ENCODE data around the gene PRR15. TPM values are rescaled to one million over a fixed set of nuclear protein-coding genes. Genes with fewer than 3 reads are reported as not detected.

PRR15 gene
- total and polyA plus RNA-seq, 2 of the 13 experiments (the other 11 are each of a cell fraction or from before 2014, with no cell fraction given) = 2.3 to 7.8 TPM

DNA sequence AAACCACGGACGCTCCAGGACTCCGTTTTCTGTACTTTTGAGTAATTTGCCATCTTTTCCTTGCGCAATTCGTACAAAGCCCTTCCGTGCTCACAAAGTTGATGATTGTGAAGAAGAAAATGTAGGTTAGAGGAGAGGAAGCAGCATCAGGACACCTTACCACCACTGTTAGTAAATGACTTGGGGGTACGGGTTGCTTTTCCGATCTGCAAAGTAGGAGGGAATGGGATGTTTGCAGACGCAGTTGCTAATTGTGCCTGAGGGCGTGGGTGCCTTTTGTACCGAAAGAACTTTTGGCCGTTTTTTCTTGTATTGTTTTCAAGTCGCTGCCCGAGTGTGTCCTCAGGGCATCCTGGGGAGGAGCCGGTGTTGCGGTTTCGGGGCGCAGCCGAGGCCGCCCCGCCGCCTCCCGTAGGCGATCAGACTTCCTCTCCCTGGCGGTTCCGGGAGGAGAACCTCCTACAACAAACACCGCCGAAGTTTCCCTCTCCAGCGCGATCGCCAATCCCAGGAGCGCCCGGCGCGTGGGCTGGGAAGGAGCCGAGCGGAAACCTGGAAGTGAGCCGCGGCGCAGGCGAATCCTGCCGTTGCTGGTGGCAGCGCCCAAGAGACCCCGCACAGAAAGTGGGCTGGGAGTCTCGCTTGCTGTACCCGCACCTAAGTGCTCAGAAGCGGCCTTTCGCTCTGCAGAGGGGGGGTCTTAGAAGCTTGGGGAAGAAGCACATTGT, 1.0 kb downstream of the PRR15 start (continued):
- TF ChIP-seq STAT5B (CRISPR knock-in tag; IDR thresholded peaks at IDR 0.05) (no peak), JUN (CRISPR knock-in tag; IDR thresholded peaks at IDR 0.05) (no peak), SMC3 (IDR thresholded peaks at IDR 0.05; ENCODE audit: low read length) (no peak), NFIC (IDR thresholded peaks at IDR 0.05; ENCODE audit: low read length) (no peak), MTA3 (CRISPR knock-in tag; IDR thresholded peaks at IDR 0.05) (no peak), GATAD2A (CRISPR knock-in tag; IDR thresholded peaks at IDR 0.05) (no peak), ZNF205 (CRISPR knock-in tag; IDR thresholded peaks at IDR 0.05) (no peak), RNF2 (conservative IDR thresholded peaks at IDR 0.05; ENCODE audit: low read depth) (no peak), SMAD1 (CRISPR knock-in tag; IDR thresholded peaks at IDR 0.05; ENCODE audit: borderline replicate concordance, low read depth) (no peak), RFX1 (IDR thresholded peaks at IDR 0.05) (no peak), ZSCAN22 (CRISPR knock-in tag; IDR thresholded peaks at IDR 0.05) (no peak), ZMYM2 (CRISPR knock-in tag; IDR thresholded peaks at IDR 0.05) (no peak), ZNF775 (CRISPR knock-in tag; IDR thresholded peaks at IDR 0.05; ENCODE audit: borderline replicate concordance) (no peak), ZFAT (CRISPR knock-in tag; conservative IDR thresholded peaks at IDR 0.05) (no peak), SSRP1 (CRISPR knock-in tag; IDR thresholded peaks at IDR 0.05) (no peak), CCDC6 (CRISPR knock-in tag; IDR thresholded peaks at IDR 0.05) (no peak), NFE2 (CRISPR knock-in tag; IDR thresholded peaks at IDR 0.05) (no peak), TCF7L2 (IDR thresholded peaks at IDR 0.05; ENCODE audit: low read depth, low read length) (no peak)
- TF ChIP-seq, protein P1, sequence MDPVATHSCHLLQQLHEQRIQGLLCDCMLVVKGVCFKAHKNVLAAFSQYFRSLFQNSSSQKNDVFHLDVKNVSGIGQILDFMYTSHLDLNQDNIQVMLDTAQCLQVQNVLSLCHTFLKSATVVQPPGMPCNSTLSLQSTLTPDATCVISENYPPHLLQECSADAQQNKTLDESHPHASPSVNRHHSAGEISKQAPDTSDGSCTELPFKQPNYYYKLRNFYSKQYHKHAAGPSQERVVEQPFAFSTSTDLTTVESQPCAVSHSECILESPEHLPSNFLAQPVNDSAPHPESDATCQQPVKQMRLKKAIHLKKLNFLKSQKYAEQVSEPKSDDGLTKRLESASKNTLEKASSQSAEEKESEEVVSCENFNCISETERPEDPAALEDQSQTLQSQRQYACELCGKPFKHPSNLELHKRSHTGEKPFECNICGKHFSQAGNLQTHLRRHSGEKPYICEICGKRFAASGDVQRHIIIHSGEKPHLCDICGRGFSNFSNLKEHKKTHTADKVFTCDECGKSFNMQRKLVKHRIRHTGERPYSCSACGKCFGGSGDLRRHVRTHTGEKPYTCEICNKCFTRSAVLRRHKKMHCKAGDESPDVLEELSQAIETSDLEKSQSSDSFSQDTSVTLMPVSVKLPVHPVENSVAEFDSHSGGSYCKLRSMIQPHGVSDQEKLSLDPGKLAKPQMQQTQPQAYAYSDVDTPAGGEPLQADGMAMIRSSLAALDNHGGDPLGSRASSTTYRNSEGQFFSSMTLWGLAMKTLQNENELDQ (CRISPR knock-in tag; IDR thresholded peaks at IDR 0.05; ENCODE audit: borderline replicate concordance) = no peak
- TF ChIP-seq, protein P2, sequence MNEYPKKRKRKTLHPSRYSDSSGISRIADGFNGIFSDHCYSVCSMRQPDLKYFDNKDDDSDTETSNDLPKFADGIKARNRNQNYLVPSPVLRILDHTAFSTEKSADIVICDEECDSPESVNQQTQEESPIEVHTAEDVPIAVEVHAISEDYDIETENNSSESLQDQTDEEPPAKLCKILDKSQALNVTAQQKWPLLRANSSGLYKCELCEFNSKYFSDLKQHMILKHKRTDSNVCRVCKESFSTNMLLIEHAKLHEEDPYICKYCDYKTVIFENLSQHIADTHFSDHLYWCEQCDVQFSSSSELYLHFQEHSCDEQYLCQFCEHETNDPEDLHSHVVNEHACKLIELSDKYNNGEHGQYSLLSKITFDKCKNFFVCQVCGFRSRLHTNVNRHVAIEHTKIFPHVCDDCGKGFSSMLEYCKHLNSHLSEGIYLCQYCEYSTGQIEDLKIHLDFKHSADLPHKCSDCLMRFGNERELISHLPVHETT (CRISPR knock-in tag; conservative IDR thresholded peaks at IDR 0.05) = no peak
- TF ChIP-seq, protein P3, sequence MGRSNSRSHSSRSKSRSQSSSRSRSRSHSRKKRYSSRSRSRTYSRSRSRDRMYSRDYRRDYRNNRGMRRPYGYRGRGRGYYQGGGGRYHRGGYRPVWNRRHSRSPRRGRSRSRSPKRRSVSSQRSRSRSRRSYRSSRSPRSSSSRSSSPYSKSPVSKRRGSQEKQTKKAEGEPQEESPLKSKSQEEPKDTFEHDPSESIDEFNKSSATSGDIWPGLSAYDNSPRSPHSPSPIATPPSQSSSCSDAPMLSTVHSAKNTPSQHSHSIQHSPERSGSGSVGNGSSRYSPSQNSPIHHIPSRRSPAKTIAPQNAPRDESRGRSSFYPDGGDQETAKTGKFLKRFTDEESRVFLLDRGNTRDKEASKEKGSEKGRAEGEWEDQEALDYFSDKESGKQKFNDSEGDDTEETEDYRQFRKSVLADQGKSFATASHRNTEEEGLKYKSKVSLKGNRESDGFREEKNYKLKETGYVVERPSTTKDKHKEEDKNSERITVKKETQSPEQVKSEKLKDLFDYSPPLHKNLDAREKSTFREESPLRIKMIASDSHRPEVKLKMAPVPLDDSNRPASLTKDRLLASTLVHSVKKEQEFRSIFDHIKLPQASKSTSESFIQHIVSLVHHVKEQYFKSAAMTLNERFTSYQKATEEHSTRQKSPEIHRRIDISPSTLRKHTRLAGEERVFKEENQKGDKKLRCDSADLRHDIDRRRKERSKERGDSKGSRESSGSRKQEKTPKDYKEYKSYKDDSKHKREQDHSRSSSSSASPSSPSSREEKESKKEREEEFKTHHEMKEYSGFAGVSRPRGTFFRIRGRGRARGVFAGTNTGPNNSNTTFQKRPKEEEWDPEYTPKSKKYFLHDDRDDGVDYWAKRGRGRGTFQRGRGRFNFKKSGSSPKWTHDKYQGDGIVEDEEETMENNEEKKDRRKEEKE (IDR thresholded peaks at IDR 0.05) = no peak
- TF ChIP-seq, protein P4, sequence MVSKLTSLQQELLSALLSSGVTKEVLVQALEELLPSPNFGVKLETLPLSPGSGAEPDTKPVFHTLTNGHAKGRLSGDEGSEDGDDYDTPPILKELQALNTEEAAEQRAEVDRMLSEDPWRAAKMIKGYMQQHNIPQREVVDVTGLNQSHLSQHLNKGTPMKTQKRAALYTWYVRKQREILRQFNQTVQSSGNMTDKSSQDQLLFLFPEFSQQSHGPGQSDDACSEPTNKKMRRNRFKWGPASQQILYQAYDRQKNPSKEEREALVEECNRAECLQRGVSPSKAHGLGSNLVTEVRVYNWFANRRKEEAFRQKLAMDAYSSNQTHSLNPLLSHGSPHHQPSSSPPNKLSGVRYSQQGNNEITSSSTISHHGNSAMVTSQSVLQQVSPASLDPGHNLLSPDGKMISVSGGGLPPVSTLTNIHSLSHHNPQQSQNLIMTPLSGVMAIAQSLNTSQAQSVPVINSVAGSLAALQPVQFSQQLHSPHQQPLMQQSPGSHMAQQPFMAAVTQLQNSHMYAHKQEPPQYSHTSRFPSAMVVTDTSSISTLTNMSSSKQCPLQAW (CRISPR knock-in tag; IDR thresholded peaks at IDR 0.05) = 0 out of 2 replicates have a peak, but pooled peaks have one; percentile 4
- TF ChIP-seq, protein P5, sequence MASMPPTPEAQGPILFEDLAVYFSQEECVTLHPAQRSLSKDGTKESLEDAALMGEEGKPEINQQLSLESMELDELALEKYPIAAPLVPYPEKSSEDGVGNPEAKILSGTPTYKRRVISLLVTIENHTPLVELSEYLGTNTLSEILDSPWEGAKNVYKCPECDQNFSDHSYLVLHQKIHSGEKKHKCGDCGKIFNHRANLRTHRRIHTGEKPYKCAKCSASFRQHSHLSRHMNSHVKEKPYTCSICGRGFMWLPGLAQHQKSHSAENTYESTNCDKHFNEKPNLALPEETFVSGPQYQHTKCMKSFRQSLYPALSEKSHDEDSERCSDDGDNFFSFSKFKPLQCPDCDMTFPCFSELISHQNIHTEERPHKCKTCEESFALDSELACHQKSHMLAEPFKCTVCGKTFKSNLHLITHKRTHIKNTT (CRISPR knock-in tag; IDR thresholded peaks at IDR 0.05) = no peak
